IPS-18c (cell line): ENCODE data around the gene FSTL3.
"Not testable (repeated sequence)": the region's sequence is repeated elsewhere in the genome, so short reads cannot be mapped to it uniquely, and the experiment has no call there.

ENCODE experiments used
- H3K4me3 ChIP-seq: 2 replicates; pipeline ENCODE4 v1.7.0; 2013; ENCODE audit warnings: low read depth, mild to moderate bottlenecking, low read length, moderate library complexity; ENCODE audit not compliant: insufficient read depth
- H3K9me3 ChIP-seq: one replicate; pipeline ENCODE4 v1.6.1; 2013; ENCODE audit warnings: mild to moderate bottlenecking, low read length, moderate library complexity; ENCODE audit not compliant: control insufficient read depth, insufficient read depth

Gene FSTL3

DNA sequence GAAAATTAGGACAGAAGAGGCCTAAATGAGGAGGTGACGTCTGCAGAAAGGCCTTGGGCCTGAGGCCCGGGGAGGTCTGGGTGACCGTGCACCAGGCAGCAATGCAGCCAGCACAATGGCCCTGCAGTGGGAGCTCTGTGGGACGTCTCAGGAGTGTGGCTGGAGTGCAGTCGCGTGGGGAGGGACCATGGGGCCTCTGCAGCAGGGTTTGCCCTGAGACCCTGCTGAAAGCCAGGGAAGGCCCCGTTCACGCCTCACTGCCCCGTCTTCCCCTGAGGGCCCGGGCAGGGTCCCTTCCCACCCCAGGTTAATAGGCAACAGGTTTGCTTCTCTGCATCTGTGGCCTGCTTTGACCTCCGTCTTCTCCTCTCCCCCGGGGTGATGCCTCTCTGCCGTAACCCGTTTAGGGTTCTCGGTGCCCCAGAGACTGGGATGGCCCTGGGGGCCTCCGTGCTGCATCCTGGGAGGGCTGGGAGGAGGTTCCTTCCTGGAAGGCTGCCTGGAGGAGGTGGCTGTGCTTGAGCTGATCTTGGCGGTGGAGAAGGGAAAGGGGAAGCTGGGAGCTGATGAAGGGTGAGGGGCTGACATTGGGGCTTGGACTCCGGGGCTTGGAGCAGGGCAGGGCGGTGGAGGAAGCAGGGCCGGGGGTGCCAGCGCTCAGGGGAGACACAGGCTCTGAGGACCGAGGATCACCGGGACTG is 42.2 kb downstream of the FSTL3 start:
- no peak overlapping the region for H3K4me3 ChIP-seq

GRCh38 chr19:718991-719512 is 42.9 kb downstream of the FSTL3 start:
- Histone ChIP-seq H3K4me3 (no peak overlapping the region), H3K9me3 (no peaks in the 10 kb centered on the region)

More for the DNA sequence above, 42.2 kb downstream of the FSTL3 start:
- H3K9me3 ChIP-seq, result no peaks in the 10 kb centered on the region

- Histone ChIP-seq H3K9me3 (no peaks in the 10 kb centered on the region), H3K4me3 (no peak overlapping the region)
Observed at GRCh38 chr19:719636-720344, 43.6 kb downstream of the FSTL3 start.

- H3K9me3 ChIP-seq, result no peaks in the 10 kb centered on the region
- H3K4me3 ChIP-seq, result 0 out of 2 replicates have a peak overlapping the region, but pooled peaks have one; percentile 3
Observed at GRCh38 chr19:720345-721160, 44.4 kb downstream of the FSTL3 start.

DNA sequence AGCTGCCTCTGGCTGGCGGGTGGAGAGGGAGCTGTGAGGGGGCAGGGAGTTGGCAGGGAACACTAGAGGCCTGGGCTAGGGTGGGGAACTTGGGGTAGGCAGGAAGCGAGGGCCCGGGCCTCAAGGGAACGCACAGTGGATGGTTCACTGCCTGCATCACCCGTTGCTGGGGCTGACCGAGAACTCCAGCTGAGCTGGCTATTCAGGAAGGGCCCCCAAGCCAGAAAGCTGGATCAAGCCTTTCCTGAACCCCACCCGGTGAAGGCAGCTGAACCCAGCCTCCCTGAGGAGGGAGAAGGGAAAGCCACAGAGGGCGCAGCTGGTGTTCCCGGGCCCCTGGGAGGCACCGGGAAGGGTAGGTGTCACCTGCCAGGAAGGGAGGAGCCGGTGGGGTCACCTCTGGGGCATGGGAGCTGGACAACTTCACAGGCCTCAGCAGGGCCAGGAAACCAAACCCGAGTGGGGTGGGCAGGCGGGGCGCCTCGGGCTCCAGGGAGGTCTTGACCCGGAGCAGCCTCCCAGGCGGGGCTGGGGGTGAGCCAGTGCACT is 46.4 kb downstream of the FSTL3 start:
- no peak overlapping the region for H3K4me3 ChIP-seq
- H3K9me3 ChIP-seq, result peaks cover 2% of the 10 kb centered on the region

DNA sequence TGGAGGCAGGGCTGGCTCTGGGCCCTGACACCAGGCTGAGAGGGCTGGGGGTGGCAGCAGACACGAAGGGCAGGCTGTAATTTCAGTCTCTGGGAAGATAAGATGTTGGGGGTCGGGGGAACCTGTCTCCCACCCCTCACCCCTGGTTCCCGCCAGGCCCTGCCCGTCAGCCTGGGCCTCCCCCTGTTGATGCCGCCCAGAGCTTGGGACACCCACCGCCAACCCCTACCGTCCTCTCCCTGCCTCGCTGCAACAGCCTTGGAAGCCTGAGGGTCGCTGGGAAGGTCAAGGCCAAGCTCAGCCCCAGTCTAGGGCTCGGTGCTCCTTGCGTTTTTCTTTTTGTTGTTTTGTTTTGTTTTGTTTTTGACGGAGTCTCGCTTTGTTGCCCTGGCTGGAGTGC is 47.1 kb downstream of the FSTL3 start:
- Histone ChIP-seq H3K4me3 (no peak overlapping the region), H3K9me3 (peaks cover 2% of the 10 kb centered on the region)

- Histone ChIP-seq H3K4me3 (no peak overlapping the region), H3K9me3 (peaks cover 2% of the 10 kb centered on the region)
Observed at GRCh38 chr19:723714-724113, 47.5 kb downstream of the FSTL3 start.

DNA sequence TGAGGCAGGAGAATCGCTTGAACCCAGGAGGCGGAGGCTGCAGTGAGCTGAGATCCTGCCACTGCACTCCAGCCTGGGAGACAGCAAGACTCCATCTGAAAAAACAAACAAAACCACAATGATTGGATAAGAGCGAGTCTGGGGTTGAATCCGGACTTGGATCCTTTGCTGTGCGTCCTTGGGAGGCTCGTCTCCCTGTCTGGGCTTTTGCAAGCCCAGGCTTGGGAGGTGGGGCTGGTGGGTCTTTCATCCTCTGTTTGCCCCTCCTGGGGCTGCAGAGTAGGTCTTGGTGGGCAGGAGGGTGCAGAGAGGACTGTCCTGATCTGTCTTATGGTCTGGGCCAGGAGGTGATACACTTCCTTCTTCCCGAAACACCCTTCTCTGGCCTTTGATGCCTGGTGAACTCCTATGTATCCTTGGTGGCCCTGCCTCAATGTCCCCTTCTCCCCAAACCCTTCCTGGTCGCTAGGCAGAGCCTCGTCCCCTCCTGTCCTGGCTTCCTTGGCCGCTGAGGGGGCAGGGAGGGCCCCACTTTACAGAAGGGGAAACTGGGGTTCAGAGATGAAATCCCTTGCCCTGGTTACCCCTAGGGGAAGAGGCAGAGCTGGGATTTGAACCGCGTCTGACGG is 49.4 kb downstream of the FSTL3 start:
- no peak overlapping the region for H3K4me3 ChIP-seq

DNA sequence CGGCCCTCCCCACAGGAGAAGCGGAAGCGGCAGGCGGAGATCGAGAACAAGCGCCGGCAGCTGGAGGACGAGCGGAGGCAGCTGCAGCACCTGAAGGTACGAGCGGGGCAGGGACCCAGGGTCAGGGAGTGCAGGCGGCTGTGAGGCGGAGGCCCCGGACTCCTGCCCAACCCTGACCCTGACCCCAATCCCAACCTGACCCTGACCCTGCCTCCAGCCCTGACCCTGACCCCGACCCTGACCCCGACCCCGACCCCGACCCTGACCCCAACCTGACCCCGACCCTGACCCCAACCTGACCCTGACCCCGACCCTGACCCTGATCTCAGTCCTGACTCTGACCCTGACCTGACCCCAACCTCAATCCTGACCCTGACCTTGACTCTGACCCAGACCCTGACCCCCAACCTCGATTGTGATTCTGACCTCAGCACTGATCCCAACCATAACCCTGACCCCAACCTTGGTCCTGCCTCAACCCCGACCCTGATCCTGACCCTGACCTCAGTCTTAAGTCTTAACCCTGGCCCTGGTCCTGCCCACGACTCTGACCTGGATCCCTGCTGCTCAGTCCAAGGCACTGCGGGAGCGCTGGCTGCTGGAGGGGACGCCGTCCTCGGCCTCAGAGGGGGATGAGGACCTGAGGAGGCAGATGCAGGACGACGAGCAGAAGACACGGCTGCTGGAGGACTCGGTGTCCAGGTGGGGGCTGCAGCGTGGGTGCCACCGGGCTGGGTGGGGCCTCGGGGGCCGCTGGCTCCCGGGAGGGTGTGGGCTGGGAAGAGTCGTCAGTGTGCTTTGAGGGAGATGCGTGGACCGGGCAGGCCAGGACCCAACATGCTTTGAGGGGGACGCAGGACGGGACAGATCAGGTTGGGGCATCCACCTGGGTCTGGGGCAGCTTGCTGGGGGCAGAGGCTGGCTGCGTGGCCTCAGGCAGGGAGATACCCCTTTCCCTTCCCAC is 51.1 kb downstream of the FSTL3 start:
- Histone ChIP-seq H3K4me3 (no peak overlapping the region), H3K9me3 (peaks cover 2% of the 10 kb centered on the region)

More for the DNA sequence above, 49.4 kb downstream of the FSTL3 start:
- peaks cover 2% of the 10 kb centered on the region for H3K9me3 ChIP-seq

DNA sequence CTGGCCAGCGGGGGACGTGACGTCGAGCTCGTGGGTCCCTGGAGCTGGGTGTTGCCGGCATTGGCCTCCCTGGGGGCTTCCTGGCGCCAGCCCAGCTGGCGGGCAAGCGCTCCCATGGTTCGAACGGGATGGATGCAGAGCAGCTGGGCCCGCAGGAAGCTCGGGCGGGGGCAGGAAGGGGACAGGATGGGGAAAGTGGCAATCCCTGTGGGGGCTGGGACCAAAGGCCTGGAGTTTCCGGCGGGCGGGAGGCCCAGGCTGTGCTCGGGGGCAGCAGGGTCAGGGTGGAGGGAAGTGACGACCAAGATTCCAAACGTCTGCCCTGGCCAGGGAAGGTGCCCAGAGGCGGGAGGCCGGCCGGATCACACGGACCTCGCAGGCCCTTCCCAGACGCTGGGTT is 51.8 kb downstream of the FSTL3 start:
- Histone ChIP-seq H3K9me3 (peaks cover 2% of the 10 kb centered on the region), H3K4me3 (no peak overlapping the region)

GRCh38 chr19:729564-729963 is 53.4 kb downstream of the FSTL3 start:
- not testable (repeated sequence) for H3K4me3 ChIP-seq, H3K9me3 ChIP-seq

GRCh38 chr19:729965-730668 is 53.9 kb downstream of the FSTL3 start:
- peaks cover 2% of the 10 kb centered on the region for H3K9me3 ChIP-seq

GRCh38 chr19:731000-731399 is 54.8 kb downstream of the FSTL3 start:
- peaks cover 2% of the 10 kb centered on the region for H3K9me3 ChIP-seq
- no peak overlapping the region for H3K4me3 ChIP-seq

More at GRCh38 chr19:729965-730668, 53.9 kb downstream of the FSTL3 start:
- H3K4me3 ChIP-seq, result no peak overlapping the region

DNA sequence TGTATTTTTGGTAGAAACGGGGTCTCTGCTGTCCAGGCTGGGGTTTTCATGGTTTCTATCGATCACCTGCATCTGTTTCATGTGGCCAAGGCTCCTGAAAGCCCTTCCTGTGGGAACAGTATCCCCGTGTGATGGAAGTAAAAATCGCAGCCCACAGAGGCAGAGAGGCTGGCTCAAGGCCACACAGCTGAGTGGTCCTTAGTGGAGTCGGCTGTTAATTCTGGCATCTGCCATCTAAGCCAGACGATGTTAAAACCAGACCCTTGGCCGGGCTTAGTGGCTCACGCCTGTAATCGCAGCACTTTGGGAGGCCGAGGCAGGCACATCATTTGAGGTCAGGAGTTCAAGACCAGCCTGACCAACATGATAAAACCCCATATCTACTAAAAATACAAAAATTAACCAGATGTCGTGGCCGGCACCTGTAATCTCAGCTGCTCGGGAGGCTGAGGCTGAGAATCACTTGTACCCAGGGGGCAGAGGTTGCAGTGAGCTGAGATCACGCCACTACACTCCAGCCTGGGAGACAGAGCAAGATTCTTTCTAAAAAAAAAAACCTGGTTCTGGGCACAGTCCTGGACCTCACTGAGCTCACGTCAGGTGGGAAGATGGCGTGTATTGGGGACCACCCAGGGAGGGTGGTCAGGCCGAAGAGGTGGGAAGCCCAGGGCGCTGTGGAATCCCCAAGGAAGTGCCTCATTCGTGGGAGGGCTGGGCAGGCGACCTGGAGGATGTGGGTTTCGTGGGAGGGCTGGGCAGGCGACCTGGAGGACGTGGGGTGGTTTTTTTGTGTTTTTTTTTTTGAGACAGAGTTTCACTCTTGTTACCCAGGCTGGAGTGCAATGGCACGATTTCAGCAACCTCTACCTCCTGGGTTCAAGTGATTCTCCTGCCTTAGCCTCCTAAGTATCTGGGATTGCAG is 56.2 kb downstream of the FSTL3 start:
- Histone ChIP-seq H3K9me3 (no peaks in the 10 kb centered on the region), H3K4me3 (no peak overlapping the region)
